ENCODE data around the gene CHST11.

The CHST11 gene

DNA sequence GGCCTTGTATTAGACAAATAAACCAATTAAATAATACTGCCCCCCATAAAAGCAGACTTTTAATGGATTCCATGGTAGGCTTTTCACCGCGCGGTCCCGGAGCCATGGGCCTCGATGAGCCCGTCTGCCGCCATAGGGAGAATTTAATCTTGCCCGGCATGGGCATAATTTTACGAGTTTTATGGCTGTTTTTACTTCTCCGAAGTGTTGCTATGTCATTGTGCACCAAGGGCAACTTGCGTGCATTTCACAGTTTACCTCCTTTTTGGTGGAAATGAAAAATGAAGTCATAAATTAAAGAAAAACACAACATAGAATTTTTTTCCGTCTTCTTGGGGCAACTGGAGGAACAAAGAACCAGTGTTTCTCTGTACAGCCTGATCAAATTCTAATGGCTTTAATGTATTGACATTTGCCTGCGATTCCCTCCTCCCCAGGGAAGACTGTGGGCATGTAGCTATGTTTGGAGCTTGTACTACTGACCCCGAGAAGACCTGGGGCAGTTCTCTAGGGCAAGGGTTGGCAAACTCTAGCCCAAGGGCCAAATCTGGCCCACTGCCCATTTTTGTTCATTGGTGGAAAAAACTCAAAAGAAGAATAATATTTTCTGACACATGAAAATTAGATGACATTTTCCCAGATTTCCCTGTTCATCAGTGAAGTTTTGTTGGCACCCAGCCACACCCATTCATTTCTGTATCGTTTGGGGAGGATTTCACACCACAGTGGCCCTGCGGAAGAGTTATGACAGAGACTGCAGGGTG, 142.7 kb downstream of the CHST11 start:
- in situ Hi-C loops (cut with HindIII; ENCODE audit: low sequenced_read_pairs) = no loop called here
- no peak overlapping the region for H3K4me3 ChIP-seq (ENCODE audit: low read depth, low read length)
- no peak for DNase-seq (ENCODE audit: low read depth, low spot score)
- no peak for TF ChIP-seq CTCF (IDR thresholded peaks at IDR 0.05; ENCODE audit: low read depth, low read length)

GRCh38 chr12:104600036-104600712, 143.4 kb downstream of the CHST11 start:
- DNase-seq (ENCODE audit: low read depth, low spot score) = no peak
- TF ChIP-seq CTCF (IDR thresholded peaks at IDR 0.05; ENCODE audit: low read depth, low read length) = no peak
- in situ Hi-C loops (cut with HindIII; ENCODE audit: low sequenced_read_pairs) = no loop called here
- H3K4me3 ChIP-seq (ENCODE audit: low read depth, low read length) = no peak overlapping the region

DNA sequence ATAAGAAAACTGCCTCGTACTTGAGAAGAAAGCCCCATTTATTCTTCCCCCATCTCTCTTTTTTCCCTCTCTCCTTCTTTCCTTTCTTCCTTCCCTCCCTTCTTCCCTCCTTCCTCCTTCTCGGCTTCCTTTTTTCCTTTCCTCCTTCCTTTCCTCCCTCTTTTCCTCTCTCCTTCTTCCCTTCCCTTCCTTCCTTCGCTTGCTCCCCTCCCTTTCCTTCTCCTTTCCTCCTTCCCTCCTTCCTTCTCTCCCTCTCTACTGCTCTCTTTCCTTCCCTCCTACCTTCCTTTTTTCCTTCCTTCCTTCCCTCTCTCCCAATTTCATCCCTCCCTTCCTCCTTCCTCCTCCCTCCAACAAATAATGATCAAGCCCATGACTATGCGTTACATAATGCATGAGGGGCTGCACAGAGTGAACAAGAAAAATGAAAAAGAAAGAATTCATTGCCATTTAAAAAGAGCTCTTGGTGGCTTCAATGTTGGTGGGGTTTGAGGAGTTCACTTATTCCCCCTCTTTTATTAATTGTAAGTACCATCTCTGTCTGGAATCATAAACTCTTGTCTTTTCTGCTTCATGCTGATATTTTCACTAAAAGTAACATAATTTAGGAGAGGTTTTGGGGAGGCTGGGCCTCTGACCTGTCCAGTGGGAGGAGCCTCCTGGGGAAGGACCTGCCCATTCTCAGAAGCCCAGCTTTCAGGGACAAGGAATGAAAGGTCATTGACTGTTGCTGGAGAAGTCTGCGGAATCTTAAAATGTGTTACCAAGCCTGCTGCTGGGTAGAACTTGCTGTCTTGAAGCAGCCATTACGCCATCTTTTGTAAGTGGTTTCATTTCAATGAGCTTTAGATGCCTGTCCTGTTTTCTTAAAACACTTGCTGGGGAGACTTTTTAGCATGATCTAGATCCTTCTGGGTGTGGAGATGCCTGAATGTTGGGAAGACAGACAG, 144.3 kb downstream of the CHST11 start:
- no peak for TF ChIP-seq CTCF (IDR thresholded peaks at IDR 0.05; ENCODE audit: low read depth, low read length)
- no peak for DNase-seq (ENCODE audit: low read depth, low spot score)
- in situ Hi-C loops (cut with HindIII; ENCODE audit: low sequenced_read_pairs) = no loop called here

DNA sequence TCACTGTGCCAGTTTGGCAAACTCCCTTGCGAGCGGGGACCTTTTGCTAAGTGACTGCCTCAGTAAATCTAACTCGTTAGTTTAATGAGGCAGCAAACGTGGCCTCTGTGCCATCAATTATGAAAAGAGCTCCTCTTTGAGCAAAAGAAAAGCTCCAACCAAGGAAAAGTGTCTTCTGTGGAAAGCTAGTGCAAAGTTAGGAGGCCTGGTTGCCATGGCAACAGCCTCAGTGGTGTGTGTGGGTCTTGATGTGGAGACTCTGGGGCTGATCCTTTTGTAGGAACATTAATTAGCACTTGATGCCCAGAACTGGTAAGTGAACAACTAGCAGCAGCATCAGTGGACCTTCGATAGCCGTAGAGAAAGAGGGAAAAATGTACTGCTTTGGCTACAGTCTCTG, 145.7 kb downstream of the CHST11 start:
- in situ Hi-C loops (cut with HindIII; ENCODE audit: low sequenced_read_pairs) = no loop called here
- no peak overlapping the region for H3K4me3 ChIP-seq (ENCODE audit: low read depth, low read length)
- TF ChIP-seq CTCF (IDR thresholded peaks at IDR 0.05; ENCODE audit: low read depth, low read length) = no peak
- no peak for DNase-seq (ENCODE audit: low read depth, low spot score)

More for the DNA sequence above, 144.3 kb downstream of the CHST11 start:
- no peak overlapping the region for H3K4me3 ChIP-seq (ENCODE audit: low read depth, low read length)

- in situ Hi-C loops (cut with HindIII; ENCODE audit: low sequenced_read_pairs) = no loop called here
- no peak for TF ChIP-seq CTCF (IDR thresholded peaks at IDR 0.05; ENCODE audit: low read depth, low read length)
- DNase-seq (ENCODE audit: low read depth, low spot score) = no peak
- H3K4me3 ChIP-seq (ENCODE audit: low read depth, low read length) = no peak overlapping the region
Measured at GRCh38 chr12:104602896-104603295, 146.1 kb downstream of the CHST11 start.

DNA sequence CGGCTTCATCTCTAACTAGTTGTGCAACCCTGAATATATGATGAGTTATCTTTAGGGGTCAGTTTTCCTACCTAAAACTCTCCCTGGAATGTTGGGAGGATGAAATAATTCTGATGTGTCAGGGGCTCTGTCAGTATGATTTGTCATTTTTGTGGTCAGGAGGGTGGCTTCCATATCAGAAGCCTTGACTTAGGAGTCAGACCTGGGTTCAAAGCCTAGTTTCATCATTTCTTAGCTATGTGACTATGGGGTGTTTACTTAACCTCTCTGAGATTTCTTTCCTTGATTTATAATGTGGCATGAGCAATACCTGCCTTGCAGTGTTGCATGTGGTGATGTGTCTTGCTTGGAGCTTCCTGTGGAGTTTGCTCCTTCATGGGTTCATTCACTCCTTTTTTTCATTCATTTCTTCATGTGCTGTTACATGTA, 146.8 kb downstream of the CHST11 start:
- no peak for TF ChIP-seq CTCF (IDR thresholded peaks at IDR 0.05; ENCODE audit: low read depth, low read length)
- DNase-seq (ENCODE audit: low read depth, low spot score) = no peak
- H3K4me3 ChIP-seq (ENCODE audit: low read depth, low read length) = no peak overlapping the region
- in situ Hi-C loops (cut with HindIII; ENCODE audit: low sequenced_read_pairs) = no loop called here

Measured in astrocyte of the spinal cord (primary cell).